Middle frontal gyrus (tissue), 1 donor: ENCODE results near the gene DNAJB13.
"Not testable (repeated sequence)": the region's sequence is repeated elsewhere in the genome, so short reads cannot be mapped to it uniquely, and the experiment has no call there.

ENCODE experiments used
- DNase-seq: peaks from one replicate; pipeline ENCODE4 v3.0.0-alpha.2; 2015; ENCODE audit warnings: low spot score; ENCODE audit errors: extremely low spot score

Gene DNAJB13

GRCh38 chr11:73950869-73951710 is at the start of gene DNAJB13:
Gene DNAJB13, plus strand, starts transcription at chr11:73951026. Its CDS starts 44 bp downstream, at chr11:73951070.
- no peak for DNase-seq

GRCh38 chr11:73902303-73902702 is 48.5 kb upstream of the DNAJB13 start:
- no peak for DNase-seq

- DNase-seq = no peak
These were observed 43.6 kb upstream of the DNAJB13 start for GRCh38 chr11:73907191-73907590.

GRCh38 chr11:73912026-73912425 is 38.8 kb upstream of the DNAJB13 start:
- DNase-seq = no peak

- DNase-seq = no peak
These were observed 37.4 kb upstream of the DNAJB13 start for GRCh38 chr11:73913472-73913871.

GRCh38 chr11:73914284-73914683 is 36.5 kb upstream of the DNAJB13 start:
- no peak for DNase-seq

GRCh38 chr11:73916435-73916834 is 34.4 kb upstream of the DNAJB13 start:
- no peak for DNase-seq

GRCh38 chr11:73921180-73921579 is 29.6 kb upstream of the DNAJB13 start:
- no peak for DNase-seq

GRCh38 chr11:73929388-73929787 is 21.4 kb upstream of the DNAJB13 start:
- DNase-seq = no peak

GRCh38 chr11:73931039-73931645 is 19.7 kb upstream of the DNAJB13 start:
- DNase-seq = peak; percentile 28

- no peak for DNase-seq
These were observed 18.9 kb upstream of the DNAJB13 start for GRCh38 chr11:73931951-73932350.

GRCh38 chr11:73932781-73933180 is 18.0 kb upstream of the DNAJB13 start:
- no peak for DNase-seq

GRCh38 chr11:73936047-73936446 is 14.8 kb upstream of the DNAJB13 start:
- DNase-seq = not testable (repeated sequence)

- DNase-seq = no peak
These were observed 11.7 kb upstream of the DNAJB13 start for GRCh38 chr11:73939096-73939495.

- DNase-seq = no peak
These were observed 9.8 kb upstream of the DNAJB13 start for GRCh38 chr11:73940801-73941570.

- no peak for DNase-seq
These were observed 8.8 kb upstream of the DNAJB13 start for GRCh38 chr11:73942010-73942409.

- no peak for DNase-seq
These were observed 6.7 kb upstream of the DNAJB13 start for GRCh38 chr11:73944085-73944484.

GRCh38 chr11:73944901-73945300 is 5.9 kb upstream of the DNAJB13 start:
- no peak for DNase-seq

GRCh38 chr11:73945396-73945795 is 5.4 kb upstream of the DNAJB13 start:
- no peak for DNase-seq

- no peak for DNase-seq
These were observed 3.9 kb upstream of the DNAJB13 start for GRCh38 chr11:73946798-73947458.

- DNase-seq = no peak
These were observed 1.6 kb upstream of the DNAJB13 start for GRCh38 chr11:73949246-73949645.

- no peak for DNase-seq
These were observed 914 bp upstream of the DNAJB13 start for GRCh38 chr11:73949912-73950311.
